RWPE2 (cell line): Measurements from ENCODE around the gene CAPN14.

Experiments used
- ATAC-seq: fragments of 200-7000 bp; cut with Tn5 transposase; 3 replicates; pipeline ENCODE4 v1.9.1; 2021; ENCODE audit warnings: low read depth
- DNase-seq: peaks from one replicate; pipeline ENCODE4 v3.0.0-alpha.2; 2020; ENCODE audit warnings: low spot score
- H3K27ac ChIP-seq: fragments of 450-650 bp; 2 replicates; pipeline ENCODE4 v1.5.1; 2017; ENCODE audit warnings: mild to moderate bottlenecking; ENCODE audit not compliant: poor library complexity, severe bottlenecking
- H3K27me3 ChIP-seq: fragments of 250-450 bp; sonication (Bioruptor Pico); 2 replicates; pipeline ENCODE4 v1.5.1; 2021; ENCODE audit warnings: mild to moderate bottlenecking, moderate library complexity; ENCODE audit not compliant: insufficient read depth, poor library complexity, severe bottlenecking
- H3K36me3 ChIP-seq: fragments of 250-450 bp; sonication (Bioruptor Pico); 2 replicates; pipeline ENCODE4 v1.5.1; 2020; ENCODE audit warnings: low read depth, mild to moderate bottlenecking, moderate library complexity
- H3K4me1 ChIP-seq: fragments of 250-450 bp; sonication (Bioruptor Pico); 2 replicates; pipeline ENCODE4 v1.5.1; 2021; ENCODE audit warnings: mild to moderate bottlenecking, moderate library complexity; ENCODE audit not compliant: insufficient read depth, poor library complexity, severe bottlenecking
- H3K4me3 ChIP-seq: fragments of 250-450 bp; sonication (Bioruptor Pico); 2 replicates; pipeline ENCODE4 v1.5.1; 2021; ENCODE audit warnings: mild to moderate bottlenecking, moderate library complexity; ENCODE audit not compliant: severe bottlenecking
- H3K9me3 ChIP-seq: fragments of 250-450 bp; sonication (Bioruptor Pico); 2 replicates; pipeline ENCODE4 v1.5.1; 2021; ENCODE audit warnings: mild to moderate bottlenecking, moderate library complexity; ENCODE audit not compliant: severe bottlenecking
- TF ChIP-seq, protein P1 (sequence below): fragments of 450-650 bp; IDR thresholded peaks from one replicate; pipeline ENCODE4 v1.5.1; 2017; ENCODE audit warnings: mild to moderate bottlenecking, moderate library complexity; ENCODE audit not compliant: poor library complexity, severe bottlenecking

CAPN14 gene, protein sequence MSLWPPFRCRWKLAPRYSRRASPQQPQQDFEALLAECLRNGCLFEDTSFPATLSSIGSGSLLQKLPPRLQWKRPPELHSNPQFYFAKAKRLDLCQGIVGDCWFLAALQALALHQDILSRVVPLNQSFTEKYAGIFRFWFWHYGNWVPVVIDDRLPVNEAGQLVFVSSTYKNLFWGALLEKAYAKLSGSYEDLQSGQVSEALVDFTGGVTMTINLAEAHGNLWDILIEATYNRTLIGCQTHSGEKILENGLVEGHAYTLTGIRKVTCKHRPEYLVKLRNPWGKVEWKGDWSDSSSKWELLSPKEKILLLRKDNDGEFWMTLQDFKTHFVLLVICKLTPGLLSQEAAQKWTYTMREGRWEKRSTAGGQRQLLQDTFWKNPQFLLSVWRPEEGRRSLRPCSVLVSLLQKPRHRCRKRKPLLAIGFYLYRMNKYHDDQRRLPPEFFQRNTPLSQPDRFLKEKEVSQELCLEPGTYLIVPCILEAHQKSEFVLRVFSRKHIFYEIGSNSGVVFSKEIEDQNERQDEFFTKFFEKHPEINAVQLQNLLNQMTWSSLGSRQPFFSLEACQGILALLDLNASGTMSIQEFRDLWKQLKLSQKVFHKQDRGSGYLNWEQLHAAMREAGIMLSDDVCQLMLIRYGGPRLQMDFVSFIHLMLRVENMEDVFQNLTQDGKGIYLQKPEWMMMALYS

DNA sequence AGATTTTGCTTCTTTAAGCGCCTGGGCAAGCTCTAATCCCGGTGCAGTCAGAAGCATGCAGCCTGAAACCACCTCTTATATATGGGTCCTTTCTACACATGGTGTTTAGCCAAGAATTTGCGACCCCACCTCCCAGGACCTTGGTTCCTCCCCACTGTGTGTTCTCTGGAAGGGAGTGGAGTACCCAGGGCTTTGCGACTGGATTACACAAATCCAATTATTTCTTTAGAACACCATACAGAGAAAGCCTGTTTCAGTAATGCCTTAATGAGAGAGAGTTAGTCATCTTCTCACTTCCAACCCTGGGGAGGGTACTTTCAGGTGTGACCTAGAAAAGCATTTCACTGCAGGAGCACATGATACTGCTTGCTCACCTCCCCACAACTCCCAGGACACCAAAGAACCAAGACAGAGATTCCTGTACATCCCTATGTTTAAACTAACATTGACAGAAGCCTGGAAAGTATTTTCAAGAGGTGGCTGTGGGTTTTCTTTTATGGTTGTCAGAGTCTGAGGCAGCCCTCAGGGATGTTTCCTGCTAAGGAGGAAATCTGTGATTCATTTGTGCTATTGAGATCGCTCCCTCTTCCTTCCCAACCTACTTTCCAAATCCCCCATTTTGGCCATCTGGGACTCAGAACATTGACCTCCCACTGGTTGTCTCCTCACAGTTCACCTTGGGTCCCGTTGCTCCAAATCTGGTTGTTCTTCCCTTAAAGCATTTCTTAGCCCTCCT lies at the start of gene CAPN14:
Gene CAPN14, minus strand, starts transcription at position 51 of the 736 bp plus-strand sequence. CDS start 12,068 bp downstream, outside the sequence.
- H3K4me3 ChIP-seq = no peak within 1 kb of the TSS
- no peaks in the 10 kb centered on the region for H3K36me3 ChIP-seq
- H3K27ac ChIP-seq = no peak within 1 kb of the TSS
- TF ChIP-seq, protein P1, sequence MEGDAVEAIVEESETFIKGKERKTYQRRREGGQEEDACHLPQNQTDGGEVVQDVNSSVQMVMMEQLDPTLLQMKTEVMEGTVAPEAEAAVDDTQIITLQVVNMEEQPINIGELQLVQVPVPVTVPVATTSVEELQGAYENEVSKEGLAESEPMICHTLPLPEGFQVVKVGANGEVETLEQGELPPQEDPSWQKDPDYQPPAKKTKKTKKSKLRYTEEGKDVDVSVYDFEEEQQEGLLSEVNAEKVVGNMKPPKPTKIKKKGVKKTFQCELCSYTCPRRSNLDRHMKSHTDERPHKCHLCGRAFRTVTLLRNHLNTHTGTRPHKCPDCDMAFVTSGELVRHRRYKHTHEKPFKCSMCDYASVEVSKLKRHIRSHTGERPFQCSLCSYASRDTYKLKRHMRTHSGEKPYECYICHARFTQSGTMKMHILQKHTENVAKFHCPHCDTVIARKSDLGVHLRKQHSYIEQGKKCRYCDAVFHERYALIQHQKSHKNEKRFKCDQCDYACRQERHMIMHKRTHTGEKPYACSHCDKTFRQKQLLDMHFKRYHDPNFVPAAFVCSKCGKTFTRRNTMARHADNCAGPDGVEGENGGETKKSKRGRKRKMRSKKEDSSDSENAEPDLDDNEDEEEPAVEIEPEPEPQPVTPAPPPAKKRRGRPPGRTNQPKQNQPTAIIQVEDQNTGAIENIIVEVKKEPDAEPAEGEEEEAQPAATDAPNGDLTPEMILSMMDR = no peak
- H3K27me3 ChIP-seq = no peaks in the 10 kb centered on the region
- no peaks in the 10 kb centered on the region for H3K4me1 ChIP-seq
- H3K9me3 ChIP-seq = no peaks in the 10 kb centered on the region
- ATAC-seq = no peak
- no peak for DNase-seq

DNA sequence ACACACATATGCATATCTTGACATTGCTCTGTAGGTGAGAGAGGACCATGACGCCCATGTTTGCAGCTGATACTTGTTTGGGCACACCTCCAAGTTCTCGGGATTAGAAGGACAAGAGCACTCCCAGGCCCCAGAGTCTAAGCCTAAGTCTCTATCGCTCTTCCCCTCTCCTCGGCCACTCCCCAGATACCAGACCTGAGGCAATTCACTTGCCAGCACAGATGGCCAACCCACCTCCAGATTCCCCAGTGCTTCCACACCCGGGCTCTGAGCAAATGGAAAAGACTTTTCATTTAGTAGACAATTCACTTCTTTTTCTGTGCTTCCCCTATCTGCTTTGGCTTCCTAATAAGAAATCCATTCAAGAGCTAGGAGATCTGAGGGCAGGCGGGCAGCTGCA lies 49.5 kb upstream of the CAPN14 start:
- ATAC-seq (no peak), DNase-seq (no peak)
- Histone ChIP-seq H3K4me1 (peaks cover 3% of the 10 kb centered on the region), H3K27me3 (no peaks in the 10 kb centered on the region), H3K27ac (no peak overlapping the region), H3K36me3 (no peaks in the 10 kb centered on the region), H3K9me3 (no peaks in the 10 kb centered on the region), H3K4me3 (no peak overlapping the region)
- TF ChIP-seq, protein P1 = no peak

DNA sequence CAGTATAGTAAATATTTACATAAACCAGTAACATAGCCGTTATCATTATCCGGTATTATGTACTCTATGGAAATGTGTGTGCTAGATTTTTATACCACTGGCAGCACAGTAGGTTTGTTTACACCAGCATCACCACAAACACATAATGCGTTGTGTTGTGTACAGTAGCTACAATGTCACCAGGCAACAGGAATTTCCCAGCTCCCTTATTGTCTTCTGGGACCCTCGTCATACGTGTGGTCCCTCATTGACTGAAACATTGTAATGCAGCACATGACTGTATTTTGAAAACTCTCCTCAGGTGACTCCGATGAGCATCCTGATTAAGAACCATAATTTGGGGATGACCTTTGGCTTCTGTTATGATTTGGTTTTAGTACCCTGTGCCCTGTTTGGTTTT lies 47.9 kb upstream of the CAPN14 start:
- no peak for DNase-seq
- no peak overlapping the region for H3K4me3 ChIP-seq
- H3K27ac ChIP-seq = no peak overlapping the region
- ATAC-seq = no peak
- no peaks in the 10 kb centered on the region for H3K9me3 ChIP-seq
- H3K4me1 ChIP-seq = peaks cover under 1% of the 10 kb centered on the region
- no peaks in the 10 kb centered on the region for H3K36me3 ChIP-seq
- TF ChIP-seq, protein P1 = no peak
- H3K27me3 ChIP-seq = no peaks in the 10 kb centered on the region

DNA sequence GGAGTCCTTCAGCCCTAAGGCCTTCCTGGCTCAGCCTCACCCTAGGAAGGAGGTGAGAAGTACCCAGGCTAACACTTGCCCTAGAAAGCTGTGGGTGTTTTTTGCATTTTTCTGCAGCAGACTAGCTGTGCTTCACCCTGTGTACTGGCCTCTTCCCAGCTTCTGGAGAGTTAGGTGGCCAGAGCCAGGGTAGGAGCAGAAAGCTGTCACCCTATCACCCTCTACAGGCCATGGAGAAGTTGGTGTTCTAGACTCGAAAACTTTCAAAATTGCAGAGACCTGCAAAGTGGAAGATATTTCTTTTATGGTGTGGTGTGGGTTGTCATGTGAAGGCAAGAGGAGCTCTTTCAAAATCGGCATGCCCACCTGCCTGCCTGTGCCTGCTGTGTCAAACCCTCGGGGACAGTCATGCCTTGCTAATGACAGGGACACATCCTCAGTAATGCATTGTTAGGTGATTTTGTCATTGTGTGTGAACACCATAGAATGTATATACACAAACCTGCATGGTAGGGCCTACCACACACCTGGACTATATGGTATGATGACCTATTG lies 46.4 kb upstream of the CAPN14 start:
- Histone ChIP-seq H3K4me1 (no peaks in the 10 kb centered on the region), H3K9me3 (no peaks in the 10 kb centered on the region), H3K27ac (no peak overlapping the region), H3K36me3 (no peaks in the 10 kb centered on the region), H3K4me3 (no peak overlapping the region), H3K27me3 (no peaks in the 10 kb centered on the region)
- ATAC-seq (no peak), DNase-seq (no peak)
- TF ChIP-seq, protein P1 = no peak
